Measurements from ENCODE around the gene ERG.

DNA sequence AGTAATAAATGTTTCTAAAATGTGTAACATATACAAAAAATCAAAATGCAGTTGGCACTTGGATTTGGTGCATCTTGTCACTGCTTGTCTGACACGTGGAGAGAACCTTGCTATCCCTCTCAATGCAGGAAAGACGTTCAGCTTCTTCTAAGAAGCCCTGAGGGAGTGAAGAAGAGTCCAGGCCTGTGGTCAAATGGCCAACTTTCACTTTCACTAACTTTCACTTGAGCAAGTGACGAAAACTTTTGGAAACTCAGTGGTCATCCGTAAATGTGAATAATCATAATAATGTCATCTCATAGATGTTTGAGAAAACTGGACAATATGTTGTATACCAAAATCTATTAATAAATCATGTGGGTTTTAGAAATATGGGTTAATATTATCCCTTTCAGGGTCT lies 61.9 kb downstream of the ERG start:
- TF ChIP-seq CTCF (IDR thresholded peaks at IDR 0.05; ENCODE audit: control extremely low read depth in 1 of 3, insufficient read depth in 1 of 3, low read depth in 1 of 3, low read length in 3 of 3) (no peak), ZNF274 (IDR thresholded peaks at IDR 0.05; ENCODE audit: borderline replicate concordance, extremely low read depth, low read length) (no peak), POU5F1 (IDR thresholded peaks at IDR 0.05; ENCODE audit: low read depth, low read length) (no peak), CHD7 (IDR thresholded peaks at IDR 0.05; ENCODE audit: insufficient replicate concordance, low read length) (no peak), ASH2L (IDR thresholded peaks at IDR 0.05; ENCODE audit: low read length) (no peak)
- TF ChIP-seq, protein P1, sequence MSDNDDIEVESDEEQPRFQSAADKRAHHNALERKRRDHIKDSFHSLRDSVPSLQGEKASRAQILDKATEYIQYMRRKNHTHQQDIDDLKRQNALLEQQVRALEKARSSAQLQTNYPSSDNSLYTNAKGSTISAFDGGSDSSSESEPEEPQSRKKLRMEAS (IDR thresholded peaks at IDR 0.05): no peak

Measured in H1 (cell line).